A549 (cell line): ENCODE data around the gene POLR2L. TPM values are rescaled to one million over a fixed set of nuclear protein-coding genes. Genes with fewer than 3 reads are reported as not detected.

ENCODE experiments used
- ATAC-seq, 2 experiments: fragments of 200-7000 bp in 1 of 2; fragments of >200 bp in 1 of 2; cut with Nextera tagmentation in 1 of 2; cut with Tn5 transposase in 1 of 2; 3 replicates each; pipeline versions ENCODE4 v1.8.0 to v1.9.1; 2018 to 2020; ENCODE audit warnings: mild to moderate bottlenecking in 1 of 2, moderate library complexity in 1 of 2
- CTCF ChIA-PET: fragments of 300-600 bp; sonication (Branson Sonifier 250); formaldehyde crosslinking; extraction: SDS; loops from one replicate; lab custom pipeline; 2021; ENCODE audit warnings: antibody characterized with exemption, inconsistent platforms; lab: Yijun Ruan, JAX
- POLR2A ChIA-PET: fragments of 350-600 bp; formaldehyde crosslinking; extraction: SDS; loops from one replicate; lab custom pipeline; 2021; ENCODE audit warnings: antibody characterized with exemption, inconsistent platforms; lab: Yijun Ruan, JAX
- DNase-seq, 2 experiments: peaks; one replicate each; pipeline versions ENCODE4 v3.0.0 to v3.0.0-alpha.2; 2011 to 2016; ENCODE audit warnings: low read depth in 1 of 2, low spot score in 1 of 2
- FAIRE-seq: peaks from 2 replicates; lab custom pipeline; 2011; peaks lifted over from hg19 to GRCh38; lab: Jason Lieb, UNC
- H3K27ac ChIP-seq, 2 experiments: fragments of >200 bp; sonication (Bioruptor Twin); formaldehyde crosslinking; 3 replicates each; pipeline ENCODE4 v1.5.1; 2016 to 2017
- H3K4me1 ChIP-seq: fragments of >200 bp; sonication (Bioruptor Twin); formaldehyde crosslinking; 3 replicates; pipeline ENCODE4 v1.6.1; 2016
- H3K4me2 ChIP-seq: fragments of >200 bp; sonication (Bioruptor Twin); formaldehyde crosslinking; 3 replicates; pipeline ENCODE4 v1.6.1; 2016
- H3K4me3 ChIP-seq: fragments of >200 bp; sonication (Bioruptor Twin); formaldehyde crosslinking; 3 replicates; pipeline ENCODE4 v1.5.1; 2016
- H3K9me3 ChIP-seq: fragments of >200 bp; sonication (Bioruptor Twin); formaldehyde crosslinking; 3 replicates; pipeline ENCODE4 v1.6.1; 2016
- ATOH8 ChIP-seq: fragments of 250-450 bp; sonication (Bioruptor Pico); IDR thresholded peaks from 2 replicates; pipeline ENCODE4 v1.5.0; 2020; ENCODE audit warnings: low read depth, mild to moderate bottlenecking, moderate library complexity
- CBX2 ChIP-seq: fragments of 200-600 bp; sonication (generic); IDR thresholded peaks from 2 replicates; pipeline ENCODE4 v1.6.1; 2016; ENCODE audit warnings: low read depth, mild to moderate bottlenecking, borderline replicate concordance
- CBX8 ChIP-seq: fragments of 200-600 bp; sonication (generic); IDR thresholded peaks from 2 replicates; pipeline ENCODE4 v1.6.1; 2016
- CEBPB ChIP-seq, 2 experiments: fragments of >200 bp in 1 of 2; sonication (Bioruptor Twin) in 1 of 2; formaldehyde crosslinking in 1 of 2; IDR thresholded peaks; 2 replicates each; pipeline ENCODE4 v1.6.1; 2012 to 2016
- HES2 ChIP-seq: fragments of >200 bp; sonication (Bioruptor Twin); formaldehyde crosslinking; IDR thresholded peaks from 2 replicates; pipeline ENCODE4 v1.6.1; 2016
- KDM1A ChIP-seq: fragments of 200-600 bp; sonication (generic); IDR thresholded peaks from 2 replicates; pipeline ENCODE4 v1.6.1; 2016; ENCODE audit warnings: low read depth, mild to moderate bottlenecking
- MAX ChIP-seq: IDR thresholded peaks from 2 replicates; pipeline ENCODE4 v1.6.1; 2012
- MYC ChIP-seq: IDR thresholded peaks from 2 replicates; pipeline ENCODE4 v1.6.1; 2012; ENCODE audit warnings: mild to moderate bottlenecking, inconsistent platforms, low read length, improper control_type of control experiment, borderline replicate concordance
- NPAS2 ChIP-seq: fragments of 250-450 bp; sonication (Bioruptor Pico); IDR thresholded peaks from 2 replicates; pipeline ENCODE4 v1.8.0; 2022; ENCODE audit warnings: mild to moderate bottlenecking, moderate library complexity, borderline replicate concordance
- PHF8 ChIP-seq: fragments of 200-600 bp; sonication (generic); IDR thresholded peaks from 2 replicates; pipeline ENCODE4 v1.6.1; 2016; ENCODE audit warnings: low read depth, mild to moderate bottlenecking, antibody characterized with exemption, moderate library complexity, borderline replicate concordance
- RARB ChIP-seq: fragments of 250-450 bp; sonication (Bioruptor Pico); IDR thresholded peaks from 2 replicates; pipeline ENCODE4 v1.8.0; 2021; ENCODE audit warnings: mild to moderate bottlenecking, moderate library complexity
- REST ChIP-seq: fragments of 200-600 bp; sonication (generic); IDR thresholded peaks from 2 replicates; pipeline ENCODE4 v1.6.1; 2016; ENCODE audit warnings: antibody characterized with exemption, mild to moderate bottlenecking, moderate library complexity
- RFX5 ChIP-seq: fragments of 450-650 bp; IDR thresholded peaks from 2 replicates; pipeline ENCODE4 v1.7.1; 2014; ENCODE audit warnings: antibody characterized with exemption, mild to moderate bottlenecking, moderate library complexity
- RNF2 ChIP-seq: fragments of 200-600 bp; sonication (generic); IDR thresholded peaks from 2 replicates; pipeline ENCODE4 v1.6.1; 2016; ENCODE audit warnings: low read depth, mild to moderate bottlenecking, antibody characterized with exemption, moderate library complexity, borderline replicate concordance
- SMC3 ChIP-seq: fragments of >200 bp; sonication (Bioruptor Twin); formaldehyde crosslinking; IDR thresholded peaks from 3 replicates; pipeline ENCODE4 v1.6.1; 2018; ENCODE audit warnings: inconsistent platforms
- TFCP2L1 ChIP-seq: fragments of 250-450 bp; sonication (Bioruptor Pico); IDR thresholded peaks from 2 replicates; pipeline ENCODE4 v1.5.0; 2021; ENCODE audit warnings: mild to moderate bottlenecking
- ZNF302 ChIP-seq: fragments of 250-450 bp; sonication (Bioruptor Pico); IDR thresholded peaks from 2 replicates; pipeline ENCODE4 v1.9.0; 2021; ENCODE audit warnings: inconsistent platforms, mild to moderate bottlenecking, moderate library complexity
- WGBS: methylation state at CpG from one replicate; pipeline ENCODE4 v1.1.6; 2017; ENCODE audit errors: missing lambda C conversion rate; 5-methylcytosine and 5-hydroxymethylcytosine counted together
- polyA plus RNA-seq, 4 experiments: library from polyadenylated mRNA; depleted of rRNA in 3 of 4; stranded (reverse); fragments of >200 nt; fragmentation: RNase III in 1 of 4; extraction: RNeasy Plus Mini Kit Qiagen cat#74134 plus additional on column Dnase treatment in 1 of 4; gene quantifications; 2 replicates in 3 of 4; 3 replicates in 1 of 4; pipeline ENCODE4 v1.2.3, GENCODE V29; 2011 to 2017

The POLR2L gene
- polyA plus RNA-seq, 2 of the 4 experiments (the other 2 are of a cell fraction), result 140 to 773 TPM

GRCh38 chr11:800473-800872, 41.9 kb downstream of the POLR2L start:
- H3K4me2 ChIP-seq, result no peak overlapping the region
- CTCF ChIA-PET, result interaction anchor here (1.0 kb wide), 2 partner anchors 11 to 35 kb away, joined by 3 read pairs; partner anchors contain the start of gene CEND1
- TF ChIP-seq MAX (no peak), RFX5 (no peak), MYC (no peak), CEBPB (IDR thresholded peaks at IDR 0.05) (no peak), RNF2 (no peak), TFCP2L1 (CRISPR knock-in tag) (no peak), ATOH8 (CRISPR knock-in tag) (no peak), KDM1A (no peak), REST (no peak)
- TF ChIP-seq, all 56 proteins: peak for 0
- DNase-seq, result no peak
- no peak overlapping the region for H3K4me3 ChIP-seq
- 90% methylated on average over 29 of the region's 30 CpGs for WGBS
- POLR2A ChIA-PET, result no interaction called here
- no peak overlapping the region for H3K27ac ChIP-seq
- peaks cover 30% of the 10 kb centered on the region for H3K4me1 ChIP-seq
- no peak for FAIRE-seq
- H3K9me3 ChIP-seq, result no peaks in the 10 kb centered on the region
- ATAC-seq, result no peak

- DNase-seq (no peak), ATAC-seq (no peak), FAIRE-seq (no peak)
- no peak overlapping the region for H3K4me2 ChIP-seq
- no peak overlapping the region for H3K27ac ChIP-seq
- CTCF ChIA-PET, result interaction anchor here (0.9 to 1.9 kb wide), 5 partner anchors 9 to 53 kb away, joined by 3 to 10 read pairs (median 4); partner anchors contain the start of genes CEND1, GATD1, RPLP2 and TALDO1
- no peak overlapping the region for H3K4me3 ChIP-seq
- 93% methylated on average over 7 of the region's 32 CpGs for WGBS
- no peaks in the 10 kb centered on the region for H3K9me3 ChIP-seq
- no peak for TF ChIP-seq CEBPB (IDR thresholded peaks at IDR 0.05)
- TF ChIP-seq RARB, result no peak
- TF ChIP-seq NPAS2, result no peak
- no peak for TF ChIP-seq ZNF302 (CRISPR knock-in tag)
- no peak for TF ChIP-seq CBX2
- no peak for TF ChIP-seq SMC3
- no peak for TF ChIP-seq CBX8
- no peak for TF ChIP-seq HES2
- TF ChIP-seq PHF8, result no peak
- POLR2A ChIA-PET, result no interaction called here
- H3K4me1 ChIP-seq, result peaks cover 37% of the 10 kb centered on the region
Measured at GRCh38 chr11:799641-800316, 42.5 kb downstream of the POLR2L start.
